Stimulated activated CD4-positive, alpha-beta T cell treated with anti-CD3 and anti-CD28 coated beads, Interleukin-4, amount 100 ng/mL, for 48 hours (primary cell): ENCODE results near the gene PORCN.
"Not testable (repeated sequence)": the region's sequence is repeated elsewhere in the genome, so short reads cannot be mapped to it uniquely, and the experiment has no call there.

Experiments used
- DNase-seq, 2 donors: peaks; one replicate each; pipeline ENCODE4 v3.0.0-alpha.2; 2020; ENCODE audit warnings: low read depth in 2 of 2

PORCN gene

GRCh38 chrX:48512371-48512935 lies 3.7 kb downstream of the PORCN start:
- no peak for DNase-seq

DNA sequence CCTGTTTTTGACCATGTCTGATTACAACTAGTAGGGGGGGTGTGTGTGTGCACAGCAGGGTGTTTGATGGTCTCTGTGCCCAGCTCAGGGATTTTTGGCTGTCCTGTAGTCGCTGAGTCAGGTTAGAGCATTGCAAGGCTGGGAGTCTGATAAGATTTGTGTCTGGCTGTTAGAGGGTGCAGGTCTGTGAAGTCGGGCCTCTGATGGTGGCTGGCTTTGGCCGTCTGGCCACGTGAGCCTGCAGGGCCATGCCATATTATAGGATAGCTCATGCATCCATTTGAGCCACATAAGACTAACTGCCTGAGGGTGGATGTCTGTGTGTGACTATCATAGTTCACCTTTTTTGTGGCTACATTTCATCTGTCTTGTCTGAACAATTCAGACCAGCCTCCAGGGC lies 4.9 kb downstream of the PORCN start:
- no peak for DNase-seq

DNA sequence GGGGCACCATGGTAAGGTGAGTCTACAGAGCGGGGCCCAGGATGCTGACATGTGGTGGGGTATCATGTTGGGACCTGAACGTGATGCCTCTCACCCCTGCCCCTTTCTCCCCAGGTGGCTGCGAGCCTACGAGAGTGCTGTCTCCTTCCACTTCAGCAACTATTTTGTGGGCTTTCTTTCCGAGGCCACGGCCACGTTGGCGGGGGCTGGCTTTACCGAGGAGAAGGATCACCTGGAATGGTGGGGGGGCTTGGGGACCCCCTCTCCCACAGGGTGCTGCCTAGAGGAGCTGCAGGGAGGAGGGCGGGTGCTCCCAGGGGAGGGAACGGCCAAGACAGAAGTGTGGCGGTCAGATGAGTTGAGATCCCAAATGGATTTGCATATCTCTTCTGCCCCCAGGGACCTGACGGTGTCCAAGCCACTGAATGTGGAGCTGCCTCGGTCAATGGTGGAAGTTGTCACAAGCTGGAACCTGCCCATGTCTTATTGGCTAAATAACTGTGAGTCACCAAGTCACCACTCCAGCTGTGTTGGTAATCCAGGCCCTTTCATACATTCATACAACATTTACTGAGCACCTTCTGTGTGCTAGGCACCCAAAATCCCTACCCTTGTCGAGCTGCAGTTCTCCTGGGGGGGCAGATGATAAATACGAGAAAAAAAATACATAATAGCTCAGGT lies 5.5 kb downstream of the PORCN start:
- no peak for DNase-seq

DNA sequence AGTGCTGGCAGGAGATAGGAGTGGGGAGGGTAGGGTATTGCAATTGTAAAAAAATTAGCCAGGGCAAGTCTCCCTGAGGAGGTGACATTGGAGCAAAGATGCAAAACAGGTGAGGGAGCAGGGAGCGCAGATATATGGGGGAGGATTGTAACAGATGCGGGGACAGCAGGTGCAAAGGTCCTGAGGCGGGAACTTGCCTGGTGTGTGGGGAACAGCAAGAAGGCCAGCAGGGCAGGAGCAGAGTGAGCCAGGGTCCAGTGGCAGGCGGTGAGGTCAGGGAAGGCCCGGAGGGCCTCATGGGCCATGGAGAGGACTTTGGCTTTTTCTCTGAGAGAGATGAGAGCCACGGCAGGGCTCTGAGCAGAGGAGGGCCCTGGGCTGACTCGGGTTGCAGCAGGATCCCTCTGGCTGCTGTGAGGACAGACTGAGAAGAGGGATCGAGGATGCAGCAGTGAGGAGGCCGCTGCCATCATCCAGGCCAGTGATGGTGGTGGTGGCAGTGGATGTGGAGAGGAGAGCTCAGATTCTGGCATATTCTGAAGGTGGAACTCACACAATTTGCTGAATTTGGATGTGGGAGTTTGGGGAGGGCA lies 6.2 kb downstream of the PORCN start:
- DNase-seq, result no peak

DNA sequence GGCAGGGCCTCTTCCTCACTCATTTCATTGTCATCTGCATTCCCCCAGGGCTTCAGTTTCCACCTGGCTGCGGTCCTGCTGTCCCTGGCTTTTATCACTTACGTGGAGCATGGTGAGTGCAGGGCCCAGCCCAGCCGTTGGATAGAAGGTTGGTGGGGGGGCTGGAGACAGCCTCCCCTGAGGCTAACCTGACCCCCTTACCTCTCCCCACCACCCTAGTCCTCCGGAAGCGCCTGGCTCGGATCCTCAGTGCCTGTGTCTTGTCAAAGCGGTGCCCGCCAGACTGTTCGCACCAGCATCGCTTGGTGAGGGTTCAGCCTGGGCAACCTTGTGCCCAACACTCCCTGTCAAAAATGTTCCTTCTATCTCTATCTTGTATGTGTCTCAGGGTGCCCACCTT lies 7.0 kb downstream of the PORCN start:
- DNase-seq, result no peak

DNA sequence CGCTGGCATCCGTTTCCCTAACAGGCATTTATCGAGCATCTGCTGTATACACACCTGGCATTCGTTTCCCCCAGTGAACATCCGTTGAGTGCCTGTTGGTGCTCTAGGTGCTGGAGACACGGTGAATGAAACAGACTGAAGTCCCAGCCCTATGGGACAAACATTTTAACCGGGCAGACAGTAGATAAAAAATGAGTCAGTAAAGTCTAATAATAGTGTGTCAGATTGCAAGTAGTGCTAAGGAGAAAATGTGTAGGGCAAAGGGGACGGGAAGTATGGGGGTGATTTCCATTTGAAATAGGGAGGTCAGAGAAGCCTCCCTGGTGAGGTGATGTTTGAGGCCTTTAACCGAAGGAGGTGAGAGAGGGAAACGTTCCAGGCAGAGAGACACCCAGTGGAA lies 7.5 kb downstream of the PORCN start:
- DNase-seq, result no peak

GRCh38 chrX:48516987-48517386 lies 8.2 kb downstream of the PORCN start:
- DNase-seq, result no peak

- DNase-seq, result not testable (repeated sequence)
Measured at GRCh38 chrX:48519481-48519880, 10.7 kb downstream of the PORCN start.

- DNase-seq, result no peak
Measured at GRCh38 chrX:48520455-48520854, 11.7 kb downstream of the PORCN start.

- no peak for DNase-seq
Measured at GRCh38 chrX:48520976-48521352, 12.2 kb downstream of the PORCN start.

DNA sequence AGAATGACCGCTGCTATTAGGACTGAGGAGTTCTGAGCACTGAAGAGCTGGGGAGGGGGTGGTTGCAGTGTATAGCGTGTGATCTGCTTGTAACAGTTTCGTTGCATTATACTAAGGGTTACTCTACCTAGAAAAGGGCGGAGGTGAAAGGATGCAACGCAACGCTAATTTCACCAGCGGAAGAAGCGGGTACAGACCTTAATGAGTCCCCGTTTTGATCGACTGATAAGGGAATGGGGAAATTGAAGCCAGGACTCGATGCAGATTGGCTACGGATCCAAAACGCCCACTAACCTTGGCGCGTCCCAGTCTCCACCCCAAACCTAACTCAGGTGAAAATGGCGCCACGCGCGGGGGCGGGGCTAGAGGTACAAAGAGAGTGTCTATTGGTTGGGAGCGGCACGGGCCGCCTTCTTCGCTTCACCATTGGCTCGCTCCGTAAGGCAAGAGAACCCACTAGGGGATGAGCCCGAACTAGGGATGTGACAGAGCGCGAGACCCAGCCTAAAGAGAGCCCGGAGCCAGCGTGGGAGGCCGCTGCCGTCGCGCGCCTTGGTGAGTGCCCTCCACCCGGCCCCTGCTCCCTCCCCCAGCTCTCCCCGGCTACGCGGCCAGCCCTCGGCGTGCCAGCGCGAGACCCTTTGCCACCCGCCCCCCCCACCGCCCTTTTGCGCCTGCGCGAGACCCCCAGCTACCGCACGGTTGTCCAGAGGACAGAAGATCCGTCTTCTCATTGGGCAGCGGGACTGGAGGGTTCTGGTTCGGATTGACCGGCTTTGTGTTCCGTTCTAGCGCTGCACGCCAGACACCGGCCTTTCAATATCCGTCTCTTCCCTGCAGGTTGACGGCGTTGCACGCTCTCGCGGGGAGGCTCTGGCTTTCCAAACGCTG lies 12.8 kb downstream of the PORCN start, which contains the start of gene EBP:
TSS of gene EBP (plus strand) at position 456 of the 891 bp plus-strand sequence. CDS start 1,964 bp downstream, outside the sequence.
- DNase-seq, result peak; percentile 89 to 90

- DNase-seq, result no peak
Measured at GRCh38 chrX:48522291-48522690, 13.5 kb downstream of the PORCN start.

- DNase-seq, result no peak
Measured at GRCh38 chrX:48523682-48524081, 14.9 kb downstream of the PORCN start.

DNA sequence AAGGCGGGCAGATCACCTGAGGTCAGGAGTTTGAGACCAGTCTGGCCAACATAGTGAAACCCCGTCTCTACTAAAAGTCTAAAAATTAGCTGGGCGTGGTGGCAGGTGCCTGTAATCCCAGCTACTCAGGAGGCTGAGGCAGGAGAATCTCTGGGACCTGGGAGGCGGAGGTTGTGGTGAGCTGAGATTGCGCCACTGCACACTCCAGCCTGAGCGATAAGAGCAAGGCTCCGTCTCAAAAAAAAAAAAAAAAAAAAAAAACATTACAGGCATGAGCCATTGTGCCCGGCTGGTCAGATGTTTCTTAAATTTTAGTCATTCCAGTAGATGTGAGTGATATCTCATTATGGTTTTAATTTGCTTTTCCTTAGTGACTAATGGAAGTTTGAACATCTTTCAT lies 17.1 kb downstream of the PORCN start:
- DNase-seq, result not testable (repeated sequence)

DNA sequence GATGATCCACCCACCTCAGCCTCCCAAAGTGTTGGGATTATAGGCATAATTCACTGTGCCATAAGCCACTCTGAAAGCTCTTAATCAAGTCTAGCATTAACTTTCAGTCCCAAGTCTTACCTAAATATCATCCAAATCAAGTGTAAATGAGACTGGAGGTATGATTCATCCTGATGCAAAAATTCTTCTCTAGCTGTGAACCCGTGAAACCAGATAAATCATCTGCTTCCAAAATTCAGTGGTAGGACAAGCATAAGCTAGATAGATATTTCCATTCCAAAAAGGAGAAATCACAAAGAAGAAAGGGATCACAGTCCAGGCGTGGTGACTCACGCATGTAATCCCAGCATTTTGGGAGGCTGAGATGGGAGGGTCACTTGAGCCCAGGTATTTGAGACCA lies 21.9 kb downstream of the PORCN start:
- DNase-seq, result no peak

GRCh38 chrX:48531358-48531959 lies 22.7 kb downstream of the PORCN start:
- DNase-seq, result no peak

- DNase-seq, result no peak
Measured at GRCh38 chrX:48532161-48532560, 23.4 kb downstream of the PORCN start.

DNA sequence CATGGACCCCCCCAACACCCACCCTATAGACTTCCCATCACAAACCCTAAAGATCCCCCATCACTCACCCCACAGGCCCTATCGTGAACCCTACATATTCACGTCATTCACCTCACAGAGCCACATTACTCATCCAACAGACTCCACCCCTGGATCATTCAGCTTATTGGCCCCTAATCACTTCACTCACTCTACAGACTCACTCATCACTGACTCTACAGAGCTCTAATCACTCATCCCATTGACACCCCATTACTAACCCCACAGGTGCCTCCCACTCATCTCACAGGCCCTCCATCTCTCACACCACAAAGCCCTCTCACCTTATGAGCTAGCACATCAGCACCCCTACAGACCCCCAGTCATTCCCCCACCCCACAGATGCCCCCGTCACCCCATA lies 24.4 kb downstream of the PORCN start:
- no peak for DNase-seq

DNA sequence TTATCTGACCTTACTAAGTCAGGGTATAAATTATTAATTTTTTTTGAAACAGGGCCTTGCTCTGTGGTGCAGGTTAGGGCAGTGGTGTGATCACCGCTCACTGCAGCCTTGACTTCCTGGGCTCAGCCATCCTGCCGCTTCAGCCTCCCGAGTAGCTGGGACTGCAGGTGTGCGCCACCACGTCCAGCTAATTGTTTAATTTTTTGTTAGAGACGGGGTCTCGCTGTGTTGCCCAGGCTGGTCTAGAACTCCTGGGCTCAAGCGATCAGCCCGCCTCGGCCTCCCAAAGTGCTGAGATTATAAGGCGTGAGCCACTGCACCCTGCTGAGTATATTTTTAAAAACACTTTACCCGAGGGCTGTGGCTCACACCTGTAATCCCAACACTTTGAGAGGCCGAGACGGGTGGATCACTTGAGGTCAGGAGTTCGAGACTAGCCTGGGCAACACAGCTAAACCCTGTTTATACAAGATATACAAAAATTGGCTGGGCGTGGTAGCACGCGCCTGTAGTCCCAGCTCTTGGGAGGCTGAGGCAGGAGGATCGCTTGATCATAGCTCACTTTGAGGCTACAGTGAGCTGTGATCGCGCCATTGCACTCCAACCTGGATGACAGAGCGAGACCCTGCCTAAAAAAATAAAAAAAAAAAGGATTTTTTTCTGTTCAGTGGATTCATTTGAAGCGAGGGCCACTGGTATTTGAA lies 30.0 kb downstream of the PORCN start:
- no peak for DNase-seq

DNA sequence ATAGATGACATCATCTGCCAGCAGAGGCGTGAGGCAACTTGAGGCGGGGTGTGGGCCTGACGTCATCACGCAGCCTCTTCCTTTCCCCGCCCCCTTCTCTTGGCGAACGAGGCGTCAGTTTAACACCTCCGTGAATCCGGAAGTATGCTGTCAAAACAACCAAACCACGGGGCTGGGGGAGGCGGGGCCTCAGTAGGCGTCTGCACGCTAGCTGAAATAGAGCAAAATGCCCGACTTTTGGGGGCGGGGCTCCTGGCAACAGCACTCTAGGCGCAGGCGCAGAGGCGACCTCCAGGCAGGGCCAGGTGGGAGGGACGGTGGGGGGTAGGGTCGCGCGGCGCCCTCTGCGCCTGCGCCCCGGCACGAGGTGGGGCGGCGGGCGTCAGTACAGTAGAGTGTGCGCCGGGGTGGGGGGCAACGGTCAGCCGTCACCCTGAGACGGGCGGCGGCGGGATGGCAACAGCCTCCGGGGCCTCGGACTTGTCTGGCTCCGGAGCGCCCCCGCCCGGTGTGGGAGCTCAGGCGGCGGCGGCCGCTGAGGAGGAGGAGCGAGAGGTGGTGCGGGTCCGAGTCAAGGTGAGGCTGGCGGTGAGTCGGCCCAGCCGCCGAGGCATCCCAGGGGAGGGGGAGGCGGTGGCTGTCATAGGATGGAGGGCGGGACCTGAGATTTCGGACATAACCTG lies 30.7 kb downstream of the PORCN start, which contains the start of gene TBC1D25:
TSS of gene TBC1D25 (plus strand) at position 370 of the 683 bp plus-strand sequence. CDS start at position 454, 84 bp downstream.
- peak; percentile 93 to 94 for DNase-seq

- DNase-seq, result peak; percentile 36 to 41
Measured at GRCh38 chrX:48540028-48540375, 31.2 kb downstream of the PORCN start.
